Common myeloid progenitor, CD34-positive (primary cell): ENCODE data around the gene CACNG7.

Source experiments
- CTCF ChIA-PET: fragments of 350-600 bp; sonication (Branson Sonifier 250); formaldehyde crosslinking; loops from one replicate; lab custom pipeline; 2021; ENCODE audit warnings: antibody characterized with exemption; lab: Charles Lee
- POLR2A ChIA-PET: fragments of 350-600 bp; sonication (Branson Sonifier 250); formaldehyde crosslinking; loops from one replicate; lab custom pipeline; 2021; ENCODE audit warnings: antibody characterized with exemption; lab: Charles Lee
- DNase-seq, 3 donors: peaks; one replicate each; pipeline versions ENCODE4 v3.0.0 to v3.0.0-alpha.2; 2013
- H3K27ac ChIP-seq, 2 experiments: 1 replicate in 1 of 2; 2 replicates in 1 of 2; pipeline ENCODE4 v1.7.0; 2013; ENCODE audit warnings: inconsistent platforms in 2 of 2, low read length in 2 of 2, mild to moderate bottlenecking in 2 of 2, low read depth in 1 of 2, moderate library complexity in 1 of 2; ENCODE audit not compliant: severe bottlenecking in 2 of 2, insufficient read depth in 1 of 2, poor library complexity in 1 of 2
- H3K27me3 ChIP-seq, 5 experiments: replicated peaks in 2 of 5; 1 replicate in 3 of 5; 2 replicates in 2 of 5; pipeline versions ENCODE4 v1.6.1 to v1.7.0; 2013; ENCODE audit warnings: low read length in 4 of 5, mild to moderate bottlenecking in 2 of 5, moderate library complexity in 2 of 5, inconsistent platforms in 1 of 5; ENCODE audit not compliant: insufficient read depth in 5 of 5, control insufficient read depth in 4 of 5
- H3K36me3 ChIP-seq, 4 experiments: 1 replicate in 2 of 4; 2 replicates in 2 of 4; pipeline versions ENCODE4 v1.6.1 to v1.7.0; 2013; ENCODE audit warnings: low read length in 3 of 4, control low read depth in 1 of 4, mild to moderate bottlenecking in 1 of 4; ENCODE audit not compliant: control insufficient read depth in 4 of 4, insufficient read depth in 4 of 4
- H3K4me1 ChIP-seq, 4 experiments: 1 replicate in 3 of 4; 2 replicates in 1 of 4; pipeline versions ENCODE4 v1.6.1 to v1.7.1; 2013; ENCODE audit warnings: low read length in 3 of 4, mild to moderate bottlenecking in 3 of 4, control low read depth in 1 of 4, inconsistent platforms in 1 of 4, moderate library complexity in 1 of 4; ENCODE audit not compliant: control insufficient read depth in 4 of 4, insufficient read depth in 4 of 4; ENCODE audit errors: control extremely low read depth in 1 of 4
- H3K4me3 ChIP-seq, 7 experiments: 1 replicate in 4 of 7; 2 replicates in 3 of 7; pipeline versions ENCODE4 v1.5.1 to v1.7.0; 2013; ENCODE audit warnings: mild to moderate bottlenecking in 7 of 7, low read length in 6 of 7, moderate library complexity in 6 of 7, inconsistent platforms in 2 of 7, low read depth in 2 of 7, control low read depth in 1 of 7; ENCODE audit not compliant: insufficient read depth in 4 of 7, control insufficient read depth in 1 of 7; ENCODE audit errors: extremely low read depth in 1 of 7
- H3K9me3 ChIP-seq, 5 experiments: 1 replicate in 4 of 5; 2 replicates in 1 of 5; pipeline versions ENCODE4 v1.6.1 to v1.7.1; 2013; ENCODE audit warnings: low read length in 4 of 5, mild to moderate bottlenecking in 2 of 5, inconsistent platforms in 1 of 5, low read depth in 1 of 5, moderate library complexity in 1 of 5; ENCODE audit not compliant: control insufficient read depth in 4 of 5, insufficient read depth in 2 of 5; ENCODE audit errors: control extremely low read depth in 1 of 5
- WGBS: methylation state at CpG from one replicate; pipeline ENCODE4 v1.1.5; 2013; ENCODE audit not compliant: insufficient coverage; 5-methylcytosine and 5-hydroxymethylcytosine counted together

CACNG7 gene

DNA sequence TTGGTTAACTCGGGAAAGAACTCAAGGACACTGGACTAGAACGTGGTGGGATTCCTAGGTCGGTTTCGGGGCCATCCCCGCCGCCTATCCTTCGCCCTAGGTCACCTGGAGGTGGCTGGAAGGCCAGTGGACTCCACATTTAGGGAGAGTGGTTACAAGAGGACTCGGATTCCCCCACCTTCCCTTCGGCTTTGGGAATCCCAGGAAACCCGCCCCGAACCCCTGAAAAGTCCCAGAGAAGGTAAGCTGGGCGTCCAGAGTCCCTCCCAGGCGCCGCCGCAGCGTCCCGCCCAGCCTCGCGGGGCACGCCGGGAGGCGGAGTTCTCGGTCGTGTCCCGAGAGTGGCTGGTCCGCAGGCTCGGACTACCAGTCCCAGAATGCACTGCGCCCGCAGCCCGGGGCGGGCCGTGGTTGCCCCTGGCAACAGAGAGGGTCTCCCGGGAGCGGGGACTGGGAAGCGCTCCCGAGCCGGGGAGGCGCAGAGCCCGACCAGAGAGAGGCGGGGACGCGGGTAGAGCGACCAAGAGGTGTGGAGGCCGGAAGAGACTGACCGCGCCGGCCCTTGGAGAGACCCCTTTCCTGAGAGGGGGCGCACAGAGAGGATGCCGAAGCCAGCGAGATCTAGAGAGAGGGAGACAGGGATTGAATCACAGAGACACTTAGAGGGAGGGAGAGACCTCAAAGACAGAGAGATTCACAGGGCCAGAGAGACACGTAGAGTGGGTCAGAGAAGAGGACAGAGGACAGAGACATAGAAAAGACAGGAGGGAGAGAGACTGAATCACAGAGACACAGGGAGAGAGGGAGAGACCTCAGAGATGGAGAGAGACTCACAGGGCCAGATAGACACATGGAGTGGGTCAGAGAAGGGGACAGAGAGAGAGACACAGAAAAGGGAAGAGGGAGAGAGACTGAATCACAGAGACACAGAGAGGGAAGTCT lies 29.7 kb upstream of the CACNG7 start:
- Histone ChIP-seq H3K9me3 (no peaks in the 10 kb centered on the region), H3K4me1 (peaks cover 12 to 35% (median 28%) of the 10 kb centered on the region in 4 experiments), H3K27me3 (peaks cover 3 to 50% (median 27%) of the 10 kb centered on the region in 5 experiments), H3K36me3 (peaks cover 0 to 21% (median 10%) of the 10 kb centered on the region in 4 experiments), H3K4me3 (peak overlapping the region; percentile 15 to 81 (median 65)), H3K27ac (no peak overlapping the region)
- 1% methylated on average over 48 of the region's 51 CpGs for WGBS
- POLR2A ChIA-PET = interaction anchor here (1.0 kb wide), 1 partner anchor 12 kb away, joined by 4 read pairs; the partner anchor contains the start of gene MYADM
- CTCF ChIA-PET = interaction anchor here (1.2 kb wide), 1 partner anchor 27 kb away, joined by 3 read pairs; no protein-coding TSS in a partner anchor
- DNase-seq = peak; percentile 73 to 86 (median 84)

DNA sequence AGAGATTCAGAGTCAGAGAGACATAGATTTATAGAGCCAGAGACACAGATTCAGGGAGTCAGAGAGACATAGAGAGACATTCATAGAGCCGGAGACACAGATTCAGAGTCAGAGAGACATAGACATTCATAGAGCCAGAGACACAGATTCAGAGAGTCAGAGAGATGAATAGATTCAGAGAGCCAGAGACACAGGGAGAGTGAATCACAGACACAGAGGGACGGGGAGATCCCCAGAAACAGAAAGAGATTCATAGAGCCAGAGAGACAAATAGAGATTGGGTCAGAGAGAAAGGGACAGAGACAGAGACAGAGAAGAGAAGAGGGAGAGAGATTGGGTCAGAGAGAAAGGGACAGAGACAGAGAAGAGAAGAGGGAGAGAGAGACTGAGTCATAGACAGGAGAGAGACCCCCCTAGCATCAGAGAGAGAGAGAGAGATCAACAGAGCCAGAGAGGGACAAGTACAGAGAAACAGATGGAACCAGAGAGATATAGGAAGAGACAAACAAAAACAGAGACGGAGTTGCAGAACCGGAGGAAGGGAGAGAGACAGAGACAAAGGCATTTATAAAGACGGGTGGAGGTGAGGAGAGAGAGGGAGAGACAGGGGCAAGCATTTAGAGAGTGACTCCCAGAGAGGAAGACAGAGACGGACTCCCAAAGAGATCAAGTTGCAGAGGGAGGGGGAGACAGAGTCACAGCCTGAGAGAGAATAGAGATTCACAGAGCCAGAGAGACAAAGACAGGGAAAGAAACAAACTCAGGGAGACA lies 28.2 kb upstream of the CACNG7 start:
- Histone ChIP-seq H3K4me3 (peak overlapping the region in 1 of 7 experiments; percentile 64), H3K27me3 (peaks cover 9 to 64% (median 34%) of the 10 kb centered on the region in 5 experiments), H3K4me1 (peaks cover 10 to 30% (median 26%) of the 10 kb centered on the region in 4 experiments), H3K27ac (no peak overlapping the region), H3K36me3 (peaks cover 0 to 9% (median 1%) of the 10 kb centered on the region in 4 experiments), H3K9me3 (no peaks in the 10 kb centered on the region)
- ChIA-PET POLR2A (no interaction called here), CTCF (interaction anchor here (1.3 to 2.4 kb wide), 4 partner anchors 10 to 143 kb away, joined by 6 to 11 read pairs (median 8); no protein-coding TSS in a partner anchor)
- 18% methylated on average over 5 of the region's 6 CpGs for WGBS
- DNase-seq = no peak

DNA sequence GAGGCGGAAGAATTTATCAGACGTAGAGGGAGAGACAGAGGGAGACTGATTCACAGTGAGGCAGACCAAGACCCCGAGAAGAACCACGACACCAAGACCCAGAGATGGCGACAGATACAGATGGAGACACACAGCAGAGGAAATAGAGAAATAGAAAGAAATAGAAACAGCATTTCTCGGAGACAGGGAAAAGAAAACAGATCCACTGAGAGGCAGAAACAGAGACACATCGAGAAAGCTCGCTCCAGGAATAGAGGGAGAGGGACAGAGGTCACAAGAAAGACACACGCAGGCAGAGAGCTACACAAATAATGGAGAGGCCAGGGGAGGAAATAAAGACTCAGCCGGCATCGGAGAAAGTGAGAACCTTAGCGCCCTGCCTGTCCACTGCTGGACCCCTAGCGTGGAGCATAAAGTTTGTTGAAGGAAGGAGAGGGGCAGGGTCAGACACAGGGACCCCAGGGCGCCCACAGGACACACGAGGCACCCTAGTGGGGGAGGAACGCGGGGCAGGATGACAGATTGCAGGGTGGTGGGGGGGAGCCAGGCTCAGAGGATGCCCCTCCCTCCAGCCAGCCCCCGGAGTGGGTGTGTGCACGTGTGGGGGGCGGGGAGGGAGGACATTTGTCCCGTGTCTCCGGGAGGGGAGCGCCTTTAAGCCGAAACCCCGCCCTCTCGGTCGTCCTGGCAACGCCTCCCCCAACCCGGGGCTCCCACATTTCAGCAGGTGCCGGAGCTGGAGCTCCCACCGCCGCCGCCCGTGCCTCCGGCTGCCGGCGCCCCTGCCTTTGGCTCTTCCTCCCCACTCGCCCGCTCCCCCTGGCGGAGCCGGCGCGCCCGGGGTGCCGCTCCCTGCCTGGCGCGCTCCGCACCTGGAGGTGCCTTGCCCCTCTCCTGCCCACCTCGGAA lies 27.3 kb upstream of the CACNG7 start, which contains the start of gene PRKCG:
Gene PRKCG, plus strand, starts transcription at position 716 of the 909 bp plus-strand sequence. CDS start 298 bp downstream, outside the sequence.
- peak; percentile 68 to 76 (median 72) for DNase-seq
- peaks cover 9 to 30% (median 26%) of the 10 kb centered on the region in 4 experiments for H3K4me1 ChIP-seq

DNA sequence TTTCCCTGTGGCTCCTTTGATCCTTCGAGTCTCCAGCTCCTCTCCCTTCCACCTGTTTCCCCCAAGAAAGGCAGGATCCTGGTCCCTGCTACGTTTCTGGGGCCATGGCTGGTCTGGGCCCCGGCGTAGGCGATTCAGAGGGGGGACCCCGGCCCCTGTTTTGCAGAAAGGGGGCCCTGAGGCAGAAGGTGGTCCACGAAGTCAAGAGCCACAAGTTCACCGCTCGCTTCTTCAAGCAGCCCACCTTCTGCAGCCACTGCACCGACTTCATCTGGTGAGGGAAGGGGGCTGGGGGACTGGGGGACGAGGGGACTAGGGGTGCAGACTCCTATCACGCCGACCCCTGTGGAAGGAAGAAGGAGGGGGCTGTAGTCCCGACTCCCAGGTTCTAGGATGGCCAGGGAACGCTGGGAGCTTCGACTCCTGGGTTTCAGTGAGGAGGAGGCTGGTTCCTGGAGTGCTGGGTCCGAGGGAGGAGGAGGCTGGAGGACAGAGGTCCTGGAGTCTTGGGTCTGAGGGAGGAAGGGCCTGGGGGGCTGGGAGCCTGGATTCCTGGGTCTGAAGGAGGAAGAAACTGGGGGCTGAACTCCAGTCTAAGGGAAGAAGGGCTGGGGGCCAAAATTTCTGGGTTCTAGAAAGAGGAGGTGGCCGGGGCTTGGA lies 26.6 kb upstream of the CACNG7 start:
- ChIA-PET CTCF (interaction anchor here (0.7 to 2.4 kb wide), 6 partner anchors 12 to 214 kb away, joined by 3 to 11 read pairs (median 6); no protein-coding TSS in a partner anchor), POLR2A (interaction anchor here (1.0 to 1.3 kb wide), 3 partner anchors 10 to 53 kb away, joined by 3 to 5 read pairs (median 3); no protein-coding TSS in a partner anchor)
- no peak for DNase-seq
- H3K4me3 ChIP-seq = peak overlapping the region in 2 of 7 experiments; percentile 48 to 64
- WGBS = 2% methylated on average over 5 of the region's 18 CpGs
- H3K36me3 ChIP-seq = no peaks in the 10 kb centered on the region
- H3K27me3 ChIP-seq = peaks cover 9 to 73% (median 36%) of the 10 kb centered on the region in 5 experiments
- H3K27ac ChIP-seq = no peak overlapping the region
- peaks cover 9 to 30% (median 26%) of the 10 kb centered on the region in 4 experiments for H3K4me1 ChIP-seq
- no peaks in the 10 kb centered on the region for H3K9me3 ChIP-seq

More for the DNA sequence above, 27.3 kb upstream of the CACNG7 start, which contains the start of gene PRKCG:
- H3K36me3 ChIP-seq = peaks cover 0 to 4% (median under 1%) of the 10 kb centered on the region in 4 experiments
- H3K9me3 ChIP-seq = no peaks in the 10 kb centered on the region
- H3K4me3 ChIP-seq = peak within 1 kb of the TSS in 5 of 7 experiments; percentile 8 to 64 (median 19)
- 2% methylated on average over 42 of the region's 49 CpGs for WGBS
- POLR2A ChIA-PET = interaction anchor here (1.0 kb wide), 2 partner anchors 9 to 52 kb away, joined by 3 to 5 read pairs; no protein-coding TSS in a partner anchor
- CTCF ChIA-PET = interaction anchor here (1.3 to 2.4 kb wide), 4 partner anchors 11 to 142 kb away, joined by 6 to 11 read pairs (median 8); no protein-coding TSS in a partner anchor
- no peak within 1 kb of the TSS for H3K27ac ChIP-seq
- peaks cover 9 to 70% (median 36%) of the 10 kb centered on the region in 5 experiments for H3K27me3 ChIP-seq

DNA sequence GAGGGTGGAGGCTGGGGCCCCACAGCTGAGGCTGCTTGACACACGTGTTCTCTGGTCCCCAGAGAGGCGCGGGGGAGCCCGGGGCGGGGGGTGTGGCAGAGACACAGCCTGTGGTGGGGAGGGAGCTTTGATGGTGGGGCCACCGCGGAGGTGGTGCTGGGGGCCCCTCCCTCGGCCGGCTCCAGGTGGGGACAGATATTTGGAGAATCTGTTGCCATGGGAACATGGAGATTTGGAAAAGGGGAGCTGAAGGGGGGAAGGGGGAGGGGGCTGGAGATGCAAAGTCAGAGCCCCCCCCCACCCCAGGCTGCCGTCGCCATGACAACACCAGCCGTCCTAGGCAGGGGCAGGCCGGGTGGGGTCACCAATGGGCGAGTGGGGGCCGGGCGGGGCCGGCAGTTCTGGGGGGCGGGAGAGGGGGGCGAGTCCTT lies 25.8 kb upstream of the CACNG7 start:
- ChIA-PET CTCF (interaction anchor here (0.7 to 2.4 kb wide), 8 partner anchors 14 to 213 kb away, joined by 3 to 11 read pairs (median 4); no protein-coding TSS in a partner anchor), POLR2A (interaction anchor here (0.5 to 1.3 kb wide), 3 partner anchors 14 to 142 kb away, joined by 3 read pairs; no protein-coding TSS in a partner anchor)
- WGBS = 1% methylated on average over 11 of the region's 19 CpGs
- peak in 1 of 3 donors; percentile 33 for DNase-seq
- Histone ChIP-seq H3K4me1 (peaks cover 9 to 30% (median 26%) of the 10 kb centered on the region in 4 experiments), H3K36me3 (no peaks in the 10 kb centered on the region), H3K27me3 (peaks cover 9 to 73% (median 36%) of the 10 kb centered on the region in 5 experiments), H3K27ac (no peak overlapping the region), H3K9me3 (no peaks in the 10 kb centered on the region), H3K4me3 (no peak overlapping the region)
